IPS-18c (cell line): ENCODE results near the gene COX5B.

Experiments used
- H3K4me3 ChIP-seq: 2 replicates; pipeline ENCODE4 v1.7.0; 2013; ENCODE audit warnings: low read depth, mild to moderate bottlenecking, low read length, moderate library complexity; ENCODE audit not compliant: insufficient read depth
- H3K9me3 ChIP-seq: one replicate; pipeline ENCODE4 v1.6.1; 2013; ENCODE audit warnings: mild to moderate bottlenecking, low read length, moderate library complexity; ENCODE audit not compliant: control insufficient read depth, insufficient read depth

The COX5B gene

DNA sequence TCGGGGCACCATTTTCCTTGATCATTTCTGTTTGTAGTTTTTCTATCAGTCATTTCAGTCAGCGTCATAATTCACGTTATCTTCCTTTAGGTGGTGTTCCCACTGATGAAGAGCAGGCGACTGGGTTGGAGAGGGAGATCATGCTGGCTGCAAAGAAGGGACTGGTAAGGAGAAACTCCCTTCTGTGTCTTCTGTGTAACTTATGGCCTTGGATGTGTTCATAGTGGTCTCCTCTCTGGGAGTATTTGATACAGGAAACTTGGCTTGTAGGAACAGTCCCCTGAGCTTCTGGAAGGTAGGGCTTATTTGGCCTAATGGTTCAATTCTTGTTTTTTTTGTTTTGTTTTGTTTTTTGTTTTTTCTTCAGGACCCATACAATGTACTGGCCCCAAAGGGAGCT, 1.1 kb downstream of the COX5B start:
- peak overlapping the region; percentile 99; the same call in 1 of the 2 replicates for H3K4me3 ChIP-seq
- H3K9me3 ChIP-seq, result peaks cover 2% of the 10 kb centered on the region

DNA sequence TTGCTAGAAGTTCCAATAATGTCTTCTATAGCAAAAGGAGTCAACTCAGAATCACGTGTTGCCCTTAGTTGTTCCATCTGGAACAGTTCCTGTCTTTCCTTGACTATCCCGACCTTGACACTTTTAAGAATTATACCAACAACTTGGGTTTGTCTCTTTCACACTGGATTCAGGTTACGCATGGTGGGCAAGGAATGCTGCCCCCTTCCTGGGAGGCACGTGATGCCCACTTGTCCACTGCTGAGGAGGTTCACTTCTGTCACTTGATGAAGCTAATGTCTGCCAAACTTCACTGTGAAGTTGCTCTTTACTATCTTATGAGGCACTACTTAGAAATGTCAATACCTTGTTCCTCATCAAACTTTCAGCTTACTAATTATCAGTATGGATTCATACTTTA, 5.3 kb downstream of the COX5B start:
- Histone ChIP-seq H3K9me3 (peaks cover 2% of the 10 kb centered on the region), H3K4me3 (no peak overlapping the region)

DNA sequence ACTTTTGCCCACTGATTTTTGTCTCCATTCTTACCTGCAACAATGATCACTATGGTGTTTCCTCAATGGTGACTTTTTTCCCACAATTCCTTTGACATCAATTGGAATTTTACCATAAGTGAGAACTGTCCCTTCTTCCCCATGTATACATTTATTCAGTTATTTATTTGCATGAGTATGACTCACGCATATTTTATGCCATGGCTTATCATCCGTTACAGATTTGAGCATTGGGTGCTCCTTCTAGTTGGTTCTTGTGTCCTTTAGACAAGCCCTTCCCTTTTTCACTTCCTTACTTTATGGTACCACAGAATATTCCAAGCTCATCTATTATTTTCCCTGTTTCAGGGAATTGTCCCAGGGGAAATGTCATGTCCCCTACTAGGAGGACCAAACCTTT, 7.6 kb downstream of the COX5B start:
- H3K4me3 ChIP-seq, result no peak overlapping the region
- no peaks in the 10 kb centered on the region for H3K9me3 ChIP-seq

DNA sequence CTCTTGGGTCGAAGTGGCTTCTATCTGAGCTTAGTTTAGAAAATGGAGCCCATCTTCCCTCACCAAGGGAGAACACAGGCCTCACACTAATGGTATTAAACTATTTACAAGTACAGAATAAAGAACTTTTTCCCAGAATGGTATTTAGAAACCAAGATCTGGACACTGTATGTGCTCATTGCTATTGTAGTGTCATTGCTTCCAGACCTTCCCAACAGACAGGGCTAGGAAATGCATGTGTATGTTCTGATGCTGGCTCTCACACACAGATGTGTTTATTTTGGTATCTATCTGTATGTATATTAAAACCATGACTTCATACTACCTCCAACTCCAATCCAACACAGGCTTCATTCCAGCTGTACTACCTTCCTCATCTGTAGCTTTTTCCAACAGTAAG, 8.0 kb downstream of the COX5B start:
- no peaks in the 10 kb centered on the region for H3K9me3 ChIP-seq

DNA sequence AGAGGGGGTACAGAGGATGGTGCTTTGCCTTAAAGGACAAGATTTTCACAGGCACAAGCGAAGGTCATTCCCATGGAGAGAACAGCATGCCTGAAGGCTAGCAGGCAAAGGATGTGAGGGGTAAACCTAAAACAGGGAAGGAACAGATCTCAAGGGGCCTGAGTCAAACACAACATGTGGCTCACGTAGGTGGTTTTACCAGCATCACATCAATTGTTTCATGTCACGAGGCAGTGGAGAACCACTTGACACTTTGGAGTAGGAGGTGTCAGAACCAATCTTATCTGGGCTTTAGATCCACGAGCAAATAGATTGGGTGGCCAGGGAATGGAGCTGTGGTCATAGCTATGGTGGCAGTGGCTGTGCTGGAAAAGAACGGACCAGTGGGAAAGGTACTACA, 8.4 kb downstream of the COX5B start:
- Histone ChIP-seq H3K4me3 (no peak overlapping the region), H3K9me3 (no peaks in the 10 kb centered on the region)

More for the DNA sequence above, 8.0 kb downstream of the COX5B start:
- no peak overlapping the region for H3K4me3 ChIP-seq

DNA sequence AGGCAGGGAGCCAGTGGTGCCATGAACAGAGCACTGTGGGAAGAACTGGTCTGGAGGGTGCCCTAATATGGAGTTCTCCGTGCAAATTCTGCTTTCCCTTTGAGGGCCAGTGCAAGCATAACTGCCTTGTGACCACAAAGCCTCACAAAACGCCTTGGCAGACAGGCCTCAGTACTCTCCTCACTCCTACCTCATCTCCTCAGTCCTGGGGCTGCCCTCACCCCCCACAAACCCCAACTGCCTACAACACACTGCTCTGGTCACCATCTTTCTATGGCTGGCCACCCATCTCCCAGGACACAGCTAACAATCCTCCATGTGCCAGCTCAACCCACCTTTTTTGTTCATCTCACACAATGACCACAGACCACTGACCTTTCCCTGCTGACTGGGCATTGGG, 8.9 kb downstream of the COX5B start:
- no peaks in the 10 kb centered on the region for H3K9me3 ChIP-seq
- no peak overlapping the region for H3K4me3 ChIP-seq

DNA sequence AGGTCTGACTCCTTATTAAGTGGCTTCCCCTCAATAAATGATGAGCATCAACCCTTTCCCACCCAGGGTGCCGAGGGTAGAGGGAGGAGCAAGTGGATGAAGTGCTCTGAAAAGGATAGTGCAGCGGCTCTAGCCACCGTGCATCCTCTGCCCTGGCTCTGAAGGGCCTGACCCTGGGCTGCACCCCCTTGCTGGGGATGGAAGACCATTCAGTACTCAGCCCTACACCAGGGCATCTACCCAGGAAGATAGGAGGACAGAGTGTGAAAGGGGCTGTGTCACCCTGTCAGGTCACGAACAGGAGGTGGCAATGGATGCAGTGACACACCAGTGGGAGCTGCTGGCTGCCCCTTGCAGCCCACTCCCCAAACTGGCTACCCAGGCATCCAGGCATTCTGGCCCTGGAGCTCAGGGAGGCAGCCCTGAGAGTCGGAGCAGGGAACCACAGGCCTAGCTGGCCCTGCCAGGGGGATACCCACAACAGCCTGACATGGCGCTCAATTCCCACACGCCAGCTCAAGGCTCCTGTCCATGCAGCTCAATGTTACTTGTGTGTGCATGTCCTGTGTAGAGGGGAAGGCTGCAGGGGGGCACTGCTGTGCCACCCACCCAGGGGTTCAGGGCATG, 10.4 kb downstream of the COX5B start:
- no peaks in the 10 kb centered on the region for H3K9me3 ChIP-seq
- H3K4me3 ChIP-seq, result no peak overlapping the region

DNA sequence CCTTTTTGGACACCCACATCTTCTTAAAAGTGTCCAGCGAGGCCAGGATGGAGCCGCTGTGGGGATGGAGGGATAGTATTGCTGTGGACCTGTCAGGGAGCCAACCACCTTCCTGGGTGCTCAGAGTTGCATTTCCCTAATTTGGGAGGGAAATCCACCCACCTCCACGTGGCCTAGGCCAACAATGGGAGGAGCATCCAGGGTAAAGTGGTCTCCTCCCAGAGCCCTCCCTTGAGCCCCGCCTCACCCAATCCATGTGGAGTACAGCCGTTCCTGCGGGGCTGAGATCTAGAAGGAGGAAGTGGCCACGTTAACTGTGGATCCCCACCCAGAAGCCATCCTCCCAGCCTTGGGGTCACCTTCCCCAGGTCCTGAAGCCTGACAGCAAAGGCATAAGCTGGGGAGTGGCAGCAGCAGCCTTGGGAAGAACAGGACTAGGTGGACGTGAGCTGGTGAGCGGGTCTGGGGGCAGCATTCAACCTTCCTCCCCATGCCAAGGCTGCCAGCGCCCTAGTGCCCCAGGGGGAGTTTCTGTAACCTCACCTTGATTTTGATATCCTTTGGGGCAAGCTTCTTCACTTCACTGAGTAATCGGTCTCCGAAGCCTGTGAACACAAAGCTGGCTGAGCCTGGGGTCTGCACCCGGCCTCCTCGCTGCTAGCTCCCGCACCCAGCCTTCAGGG, 11.2 kb downstream of the COX5B start:
- H3K4me3 ChIP-seq, result no peak overlapping the region
- H3K9me3 ChIP-seq, result no peaks in the 10 kb centered on the region

DNA sequence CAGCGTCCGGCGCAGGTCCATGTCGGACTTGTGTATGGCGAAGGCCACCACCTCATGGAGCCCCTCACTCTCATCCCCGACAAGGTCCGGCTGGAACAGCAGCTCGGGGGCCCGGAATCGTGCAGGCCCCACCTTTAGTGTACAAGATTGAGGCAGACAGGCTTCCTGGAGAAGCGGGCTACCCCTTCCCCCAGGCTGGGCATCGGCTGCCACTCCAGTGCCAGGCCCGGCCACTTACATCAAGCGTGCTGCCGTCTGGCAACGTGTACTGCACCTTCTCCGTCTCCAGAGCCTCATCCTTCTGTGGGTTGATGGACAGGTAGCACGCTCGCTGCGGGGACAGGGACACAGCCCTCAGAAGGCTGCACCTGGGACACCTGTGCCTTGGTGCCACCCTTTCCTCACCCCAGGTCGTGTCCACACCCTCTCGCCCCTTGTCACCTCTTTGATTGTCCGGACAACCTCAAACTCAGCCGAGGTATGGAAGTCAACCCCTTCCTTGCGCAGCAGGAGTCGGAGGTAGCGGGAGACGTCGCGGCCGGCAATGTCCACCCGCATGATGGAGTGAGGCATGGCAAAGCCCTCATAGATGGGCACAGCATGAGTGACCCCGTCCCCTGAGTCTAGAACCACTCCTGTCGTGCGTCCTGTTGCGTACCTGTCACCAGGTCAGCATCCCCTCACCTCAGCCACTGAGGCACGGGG, 12.3 kb downstream of the COX5B start:
- H3K9me3 ChIP-seq, result no peaks in the 10 kb centered on the region
- no peak overlapping the region for H3K4me3 ChIP-seq

DNA sequence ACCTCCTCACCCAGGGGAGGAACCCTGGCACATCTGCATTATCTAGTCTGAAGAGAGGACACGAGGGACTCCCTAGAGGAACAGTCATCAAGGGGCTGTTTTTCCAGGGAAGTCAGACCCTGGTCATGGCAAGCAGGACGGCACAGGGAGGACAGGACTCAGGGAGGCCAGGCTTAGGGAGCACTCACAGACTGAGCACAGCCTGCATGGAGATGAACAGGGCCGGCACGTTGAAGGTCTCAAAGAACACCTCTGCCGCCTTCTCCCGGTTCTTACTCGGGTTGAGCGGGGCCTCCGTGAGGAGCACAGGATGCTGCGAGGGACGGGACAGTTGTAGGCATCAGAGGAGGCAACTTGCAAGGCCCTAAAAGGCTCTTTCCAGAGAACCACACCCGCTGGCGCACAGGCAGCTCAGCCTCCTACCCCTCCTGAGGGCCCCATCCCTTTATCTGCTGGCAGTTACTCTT, 12.9 kb downstream of the COX5B start:
- no peaks in the 10 kb centered on the region for H3K9me3 ChIP-seq

DNA sequence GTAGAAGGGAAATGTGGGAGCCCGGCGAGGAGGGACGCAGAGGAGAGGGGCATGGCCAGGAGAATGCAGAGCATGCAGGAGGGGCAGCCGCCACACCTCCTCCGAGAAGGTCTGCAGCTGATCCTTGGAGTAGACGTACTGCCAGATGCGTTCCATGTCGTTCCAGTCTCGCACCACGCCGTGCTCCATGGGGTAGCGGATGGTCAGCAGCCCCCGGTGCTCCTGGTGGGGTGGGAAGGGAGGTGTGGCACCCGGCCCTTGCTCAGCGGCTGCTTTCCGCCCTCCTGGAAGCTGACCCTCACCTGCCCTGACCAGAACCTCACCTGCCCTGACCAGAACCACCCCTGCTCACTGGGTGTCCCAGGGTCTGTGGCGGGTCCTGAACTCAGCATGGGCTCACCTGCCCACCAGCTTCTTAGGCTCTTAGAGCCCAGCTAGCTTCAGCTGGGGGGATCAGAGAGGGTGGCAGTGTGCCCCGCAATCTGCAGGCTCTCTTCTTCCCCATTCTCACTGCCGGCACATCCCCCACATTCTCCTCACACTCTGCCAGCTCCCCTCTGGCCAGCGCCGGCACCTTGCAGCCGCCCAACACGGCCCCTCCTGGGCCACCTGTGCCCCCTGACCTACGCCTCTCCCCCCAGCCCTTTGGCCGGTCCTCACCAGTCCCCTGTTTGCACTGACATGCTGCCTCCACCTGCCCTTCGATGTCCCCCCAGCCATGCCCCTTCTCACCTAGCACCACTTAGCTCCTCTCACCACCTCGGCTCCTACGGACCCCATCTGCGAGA, 13.6 kb downstream of the COX5B start:
- Histone ChIP-seq H3K9me3 (no peaks in the 10 kb centered on the region), H3K4me3 (no peak overlapping the region)

More for the DNA sequence above, 12.9 kb downstream of the COX5B start:
- no peak overlapping the region for H3K4me3 ChIP-seq

DNA sequence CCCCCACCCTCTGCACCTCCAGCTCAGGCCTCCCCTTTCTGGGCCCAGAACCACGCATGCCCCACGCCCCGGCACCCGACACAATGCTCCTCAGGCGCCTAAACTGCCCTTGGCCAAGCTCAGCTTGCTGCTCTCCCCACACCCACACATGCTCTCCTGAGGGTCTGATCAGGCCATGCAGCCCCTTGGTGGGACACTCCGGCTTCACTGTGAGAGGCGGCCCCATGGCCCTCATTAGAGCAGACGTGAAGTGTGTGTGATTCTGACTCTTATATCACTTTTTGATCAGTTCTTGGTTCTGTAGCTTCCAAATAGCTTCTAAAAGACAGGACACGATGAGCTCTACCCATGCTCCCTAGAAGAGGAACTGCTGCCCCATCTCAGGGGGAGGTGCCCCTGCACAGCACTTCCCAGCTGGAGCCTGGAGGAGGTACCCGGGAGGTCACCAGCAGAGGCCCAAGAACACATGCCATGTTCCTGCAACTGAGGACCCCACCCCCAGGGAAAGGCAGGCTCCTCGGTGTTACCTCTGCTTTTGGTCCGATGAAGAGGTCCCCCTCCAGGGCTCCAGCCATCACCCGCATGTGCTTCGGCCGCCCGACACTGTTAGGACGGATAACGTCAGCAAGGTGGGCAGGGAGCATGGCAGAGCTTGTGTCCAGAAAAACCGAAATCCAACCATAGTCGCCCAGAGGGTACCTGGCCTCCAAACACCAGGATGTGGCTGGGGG, 14.3 kb downstream of the COX5B start:
- Histone ChIP-seq H3K4me3 (no peak overlapping the region), H3K9me3 (no peaks in the 10 kb centered on the region)

DNA sequence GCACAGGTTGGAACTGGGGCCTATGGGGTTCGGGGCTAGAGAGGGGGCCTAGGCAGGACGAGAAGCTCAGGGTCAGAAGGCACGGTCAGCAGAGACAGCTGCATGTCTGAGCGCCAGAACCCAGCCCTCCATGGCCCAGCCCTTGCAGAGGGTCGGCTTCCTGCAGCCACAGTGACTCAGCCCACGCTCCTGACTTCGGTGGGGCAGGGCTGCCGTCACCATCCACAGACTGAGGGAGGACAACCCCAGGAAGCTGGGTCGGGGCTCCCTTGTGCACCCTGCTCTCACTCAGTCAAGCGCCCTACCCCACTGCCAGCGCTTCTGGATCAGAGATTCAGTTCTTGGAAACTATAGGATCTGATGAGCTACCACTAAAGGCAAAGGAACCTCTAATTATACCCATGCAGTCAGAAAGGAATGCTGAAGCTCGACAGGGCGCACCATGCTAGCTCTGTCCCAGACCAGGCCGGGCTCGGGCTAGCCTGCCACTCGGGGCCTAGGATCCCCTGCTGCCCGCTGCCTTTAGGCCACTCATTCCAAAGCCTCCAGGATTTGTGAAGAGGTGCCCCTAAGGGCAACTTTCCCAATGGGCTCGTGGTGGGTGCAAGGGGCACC, 15.0 kb downstream of the COX5B start:
- no peak overlapping the region for H3K4me3 ChIP-seq

DNA sequence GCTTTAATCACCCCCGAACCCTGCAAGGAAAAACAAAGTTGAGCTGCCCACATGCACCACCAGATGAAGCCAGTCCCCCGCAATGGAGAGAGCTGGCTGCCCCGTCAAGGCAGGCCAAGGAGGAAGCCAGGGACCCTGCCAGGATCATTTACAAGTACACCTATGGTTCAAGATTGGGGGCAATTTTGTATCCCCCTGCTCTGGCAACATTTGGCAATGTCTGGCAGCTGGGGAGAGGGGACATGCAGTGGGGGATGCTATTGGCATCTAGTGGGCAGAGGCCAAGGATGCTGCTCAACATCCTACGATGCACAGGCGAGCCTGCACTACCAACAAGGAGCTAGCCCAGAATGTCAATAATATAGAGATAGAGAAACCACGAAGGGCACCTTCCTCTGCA, 16.1 kb downstream of the COX5B start:
- no peaks in the 10 kb centered on the region for H3K9me3 ChIP-seq
- peak overlapping the region; percentile 78; the same call in 1 of the 2 replicates for H3K4me3 ChIP-seq

More for the DNA sequence above, 15.0 kb downstream of the COX5B start:
- H3K9me3 ChIP-seq, result no peaks in the 10 kb centered on the region

DNA sequence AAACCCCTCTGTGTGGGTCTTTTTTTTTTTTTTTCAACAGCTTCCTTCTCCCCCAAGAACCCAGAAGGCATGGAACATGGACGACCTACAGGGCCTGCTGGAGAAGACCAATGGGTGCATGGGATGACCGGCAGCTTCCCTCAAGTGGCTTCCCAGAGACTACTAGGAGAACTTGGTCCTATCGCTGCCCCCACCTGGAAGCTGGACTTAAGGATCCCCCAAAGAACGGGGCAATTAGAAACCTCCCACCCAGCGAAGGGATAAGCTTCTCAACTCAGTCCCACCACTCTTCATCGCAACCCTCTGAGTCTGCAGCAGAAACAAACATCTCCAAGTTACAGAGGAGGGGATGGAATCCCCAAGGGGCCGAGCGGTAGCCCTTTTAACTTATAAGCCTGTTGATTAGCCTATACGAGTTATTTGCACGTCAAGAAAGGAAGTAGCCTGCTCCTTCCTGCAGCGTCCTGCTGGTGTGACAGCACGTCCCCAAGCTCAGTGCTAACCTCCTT, 16.6 kb downstream of the COX5B start:
- Histone ChIP-seq H3K4me3 (peak overlapping the region; percentile 78; the same call in 1 of the 2 replicates), H3K9me3 (no peaks in the 10 kb centered on the region)

DNA sequence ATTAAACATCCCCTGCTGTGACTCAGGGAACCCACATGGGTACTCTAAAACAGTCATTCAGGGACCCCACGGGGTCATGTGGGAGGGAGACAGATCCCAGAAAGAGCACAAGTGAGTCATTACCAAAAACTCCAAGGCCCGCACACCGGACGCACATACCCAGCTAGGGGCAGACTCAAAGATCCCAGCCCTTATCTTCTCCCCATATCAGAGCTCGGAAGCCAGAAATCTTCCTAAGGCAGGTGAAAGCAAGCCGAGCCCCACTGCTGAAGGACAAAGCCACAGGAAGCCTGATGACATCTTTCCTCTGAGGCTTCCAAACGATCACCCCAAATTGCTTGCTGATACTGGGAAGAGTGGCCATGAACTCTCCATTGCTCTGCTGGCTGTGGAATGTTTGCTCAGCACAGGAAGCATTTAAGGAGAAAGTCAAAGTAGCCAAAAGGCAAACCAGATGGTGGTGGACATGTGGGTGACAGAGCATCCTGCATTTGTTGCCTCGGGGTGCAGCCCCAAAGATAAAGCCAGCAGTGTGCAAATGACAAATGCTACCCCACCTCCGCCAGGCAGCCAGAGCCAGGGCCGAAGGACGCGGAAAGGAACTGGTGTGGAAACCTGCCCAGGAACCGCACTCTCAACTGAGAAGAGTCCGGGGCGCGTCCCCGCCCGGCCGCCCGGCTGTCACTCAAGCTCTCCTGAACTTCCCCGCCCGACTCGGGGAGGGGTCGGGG, 17.2 kb downstream of the COX5B start:
- H3K4me3 ChIP-seq, result peak overlapping the region; percentile 78
- no peaks in the 10 kb centered on the region for H3K9me3 ChIP-seq
